Dedifferentiated amniotic fluid mesenchymal stem cell (primary cell): ENCODE measurements around the gene HEMGN.

Experiments used
- DNase-seq: peaks from one replicate; pipeline ENCODE4 v3.0.0-alpha.2; 2016; ENCODE audit errors: extremely low spot score

Gene HEMGN

DNA sequence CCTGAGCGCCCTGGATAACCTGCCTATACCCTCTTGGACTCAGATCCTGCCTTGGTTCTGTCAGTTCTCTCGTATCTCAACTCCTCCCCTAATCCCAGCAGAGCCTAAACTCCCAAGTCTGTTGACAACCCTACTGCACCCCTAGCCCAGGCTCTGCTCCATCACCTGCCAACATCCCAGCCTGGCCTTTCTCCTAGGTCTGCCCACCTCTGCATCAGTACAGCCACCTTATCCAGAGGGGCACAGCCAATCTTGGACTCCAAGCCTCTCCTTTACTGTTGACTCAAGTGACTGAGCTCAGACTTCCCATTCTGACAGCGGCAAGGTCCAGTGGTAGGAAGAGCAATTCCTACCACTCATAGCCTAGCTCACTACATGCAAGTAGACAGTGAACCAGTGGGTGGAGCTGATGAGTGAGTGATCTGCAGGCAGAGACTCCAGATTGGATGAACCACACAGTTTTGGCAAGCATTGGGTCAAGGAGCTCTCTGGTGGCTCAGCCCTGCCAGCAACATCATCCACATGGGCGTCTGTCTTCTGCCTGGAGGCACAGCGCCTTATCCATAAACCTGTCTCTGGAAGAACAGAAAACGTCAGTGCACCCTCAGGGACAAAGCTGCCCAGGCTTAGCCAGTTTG, 42.2 kb downstream of the HEMGN start:
- no peak for DNase-seq

DNA sequence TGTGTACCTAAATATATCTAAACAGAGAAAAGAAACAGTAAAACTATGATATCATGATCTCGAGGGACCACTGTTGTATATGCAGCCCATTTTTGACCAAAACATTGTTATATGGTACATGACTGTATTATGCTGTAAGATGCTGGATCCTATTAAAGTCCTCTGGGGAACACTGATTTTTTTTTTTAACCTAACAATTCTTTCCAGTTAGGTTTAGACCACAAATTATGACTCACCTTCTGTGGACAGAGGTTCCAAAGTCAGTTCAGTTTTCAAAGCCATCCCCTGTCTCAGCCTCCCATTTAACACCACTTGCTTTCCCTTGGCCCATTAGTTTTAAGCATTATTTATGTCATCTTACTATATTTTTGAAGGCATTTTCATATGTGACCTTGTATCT, 42.8 kb downstream of the HEMGN start:
- DNase-seq: no peak

DNA sequence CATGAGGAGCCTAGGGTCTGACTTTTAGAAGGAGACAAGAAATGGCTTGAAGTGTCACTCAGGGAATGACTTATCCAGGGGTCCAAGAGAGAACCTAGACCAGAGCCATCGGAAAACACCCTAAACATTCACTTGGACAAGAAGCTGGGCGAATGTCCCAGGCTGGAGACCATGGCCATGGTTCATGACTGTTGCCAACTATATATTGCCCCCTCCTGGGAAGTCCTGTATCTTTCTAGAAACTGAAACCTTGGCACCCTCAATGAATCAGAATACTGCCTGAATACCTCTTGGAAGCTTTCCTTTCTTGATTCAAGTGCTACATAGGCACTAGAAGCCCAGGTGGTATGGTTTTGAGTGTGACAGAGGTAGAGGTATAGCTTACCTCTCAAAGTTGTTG, 45.6 kb downstream of the HEMGN start:
- DNase-seq: no peak

DNA sequence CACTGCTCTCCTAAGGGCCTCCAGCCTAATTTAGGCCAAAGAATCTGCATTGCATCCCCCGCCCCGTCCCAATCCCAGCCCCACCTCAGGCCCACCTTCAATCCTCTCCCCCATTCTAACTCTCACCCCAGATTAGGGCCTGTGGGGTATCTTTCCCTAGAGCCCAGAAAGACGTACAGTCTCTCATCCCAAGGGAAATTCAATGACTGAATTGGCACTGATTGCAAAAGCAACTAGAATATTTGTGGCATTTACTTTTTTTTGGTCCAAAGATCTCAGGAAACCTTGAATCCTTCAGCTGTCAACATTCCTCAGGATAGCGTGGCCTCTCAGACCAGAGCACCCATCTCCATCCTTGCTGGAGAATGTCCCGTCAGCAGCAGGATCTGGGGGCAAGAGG, 46.2 kb downstream of the HEMGN start:
- no peak for DNase-seq

DNA sequence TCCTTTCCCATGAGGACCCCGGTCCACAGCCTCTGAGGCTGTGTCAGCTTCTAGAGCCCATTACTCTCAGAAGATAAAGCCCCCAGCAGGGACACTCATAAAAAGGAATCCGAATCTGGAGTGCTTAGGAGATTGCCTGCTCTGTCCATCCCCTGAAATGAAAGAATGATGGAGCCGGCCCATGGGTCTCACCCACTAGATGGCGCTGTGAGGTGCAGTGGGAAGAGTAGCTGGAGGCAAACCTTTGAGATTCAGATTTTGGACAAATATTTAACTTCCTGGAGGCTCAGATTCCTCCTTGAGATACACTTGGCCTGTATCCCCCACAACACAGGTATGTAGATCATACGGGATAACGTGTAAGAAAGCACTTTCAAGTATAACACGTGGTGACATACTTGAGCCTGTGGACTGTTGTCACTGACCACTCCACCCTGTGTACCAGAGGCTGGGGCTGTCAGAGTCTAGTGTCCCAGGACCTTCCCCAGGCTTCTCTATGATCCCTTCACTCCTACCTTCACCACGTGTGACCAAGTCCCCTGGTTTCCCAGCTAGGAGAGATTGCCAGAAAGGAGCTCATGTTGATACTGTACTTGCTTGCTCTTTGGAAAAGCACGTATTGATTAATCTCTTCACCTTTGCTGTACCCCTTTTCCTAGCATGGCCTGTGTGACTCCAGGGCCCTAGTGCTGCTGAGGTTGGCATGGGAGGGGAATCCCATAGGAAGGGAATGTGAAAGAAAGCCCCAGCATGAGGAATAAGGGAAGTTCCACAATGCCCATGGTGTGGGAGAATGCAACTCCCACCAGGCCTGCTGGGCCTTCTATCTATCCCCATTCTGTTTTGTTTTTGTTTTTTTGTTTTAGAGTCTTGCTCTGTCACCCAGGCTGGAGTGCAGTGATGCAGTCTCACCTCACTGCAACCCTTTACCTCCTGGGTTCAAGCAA, 47.8 kb downstream of the HEMGN start:
- DNase-seq: no peak

DNA sequence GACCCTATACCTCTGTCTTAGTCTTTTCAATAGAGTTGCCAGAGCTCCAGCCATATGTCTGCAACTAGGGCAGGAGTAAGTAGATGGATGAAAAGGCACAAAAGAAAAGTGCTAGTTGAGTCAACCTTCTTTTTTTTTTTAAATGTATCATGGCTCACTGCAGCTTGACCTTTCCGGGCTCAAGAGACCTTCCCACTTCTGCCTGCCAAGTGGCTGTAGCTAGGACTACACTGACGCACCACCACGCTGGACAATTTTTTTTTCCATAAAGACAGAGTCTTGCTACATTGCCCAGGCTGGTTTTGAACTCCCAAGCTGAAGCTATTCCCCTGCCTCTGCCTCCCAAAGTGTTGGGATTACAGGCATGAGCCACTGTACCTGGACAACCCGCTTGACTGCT, 57.6 kb downstream of the HEMGN start:
- no peak for DNase-seq
